Vagina (tissue), 2 donors: ENCODE results near the gene PARVG. TPM values are rescaled to one million over a fixed set of nuclear protein-coding genes. Genes with fewer than 3 reads are reported as not detected.

Experiments
- DNase-seq, 2 donors: peaks; one replicate each; pipeline ENCODE4 v3.0.0-alpha.2; 2017; ENCODE audit errors: extremely low spot score in 2 of 2
- H3K27ac ChIP-seq: fragments of 200-600 bp; sonication (generic); one replicate; pipeline ENCODE4 v1.5.1; 2019
- H3K27me3 ChIP-seq: fragments of 200-600 bp; sonication (generic); one replicate; pipeline ENCODE4 v1.5.1; 2019
- H3K36me3 ChIP-seq, 2 donors: fragments of 200-600 bp; sonication (generic); one replicate each; pipeline ENCODE4 v1.5.1; 2017 to 2019
- H3K4me1 ChIP-seq: fragments of 200-600 bp; sonication (generic); one replicate; pipeline ENCODE4 v1.5.1; 2019
- H3K4me3 ChIP-seq, 2 donors: fragments of 200-600 bp; sonication (generic); 1 replicate in 1 of 2; 2 replicates in 1 of 2; pipeline ENCODE4 v1.5.1; 2016 to 2019
- H3K9me3 ChIP-seq: fragments of 200-600 bp; sonication (generic); one replicate; pipeline ENCODE4 v1.5.1; 2019
- CTCF ChIP-seq, 3 experiments: fragments of 450-650 bp in 2 of 3; fragments of 200-600 bp in 1 of 3; sonication (generic) in 1 of 3; IDR thresholded peaks; one replicate each; pipeline ENCODE4 v1.5.1; 2017 to 2019; ENCODE audit warnings: antibody characterized with exemption in 3 of 3, mild to moderate bottlenecking in 2 of 3, moderate library complexity in 2 of 3
- POLR2A ChIP-seq, 2 donors: fragments of 450-650 bp; IDR thresholded peaks; one replicate each; pipeline ENCODE4 v1.6.1; 2017; ENCODE audit warnings: antibody characterized with exemption in 2 of 2, mild to moderate bottlenecking in 2 of 2, moderate library complexity in 2 of 2
- POLR2AphosphoS5 ChIP-seq, 2 donors: sonication (generic); formaldehyde crosslinking; IDR thresholded peaks; one replicate each; pipeline ENCODE4 v1.9.0; 2017; ENCODE audit warnings: antibody characterized with exemption in 2 of 2, mild to moderate bottlenecking in 2 of 2, low read depth in 1 of 2; ENCODE audit not compliant: insufficient read depth in 1 of 2
- intact Hi-C: fragments of 100-400 bp; cut with DNase I; formaldehyde crosslinking; loops from one replicate; pipeline ENCODE4 v1.15.1; 2023
- total RNA-seq: library from RNA; depleted of rRNA; stranded (reverse); fragments of >200 nt; gene quantifications from one replicate; pipeline ENCODE4 v1.2.3, GENCODE V29; 2016

Gene PARVG
- total RNA-seq, 1 donor from 2014 or later, result 29.5 TPM

- DNase-seq, result no peak
- TF ChIP-seq POLR2A (IDR thresholded peaks at IDR 0.05) (no peak), POLR2AphosphoS5 (IDR thresholded peaks at IDR 0.05; ENCODE audit: insufficient read depth in 1 of 2, low read depth in 1 of 2) (no peak), CTCF (IDR thresholded peaks at IDR 0.05) (no peak)
- no peak overlapping the region for H3K27ac ChIP-seq
- intact Hi-C loops, result no loop called here
- H3K9me3 ChIP-seq, result peaks cover 8% of the 10 kb centered on the region
- peaks cover 13% of the 10 kb centered on the region for H3K4me1 ChIP-seq
- H3K4me3 ChIP-seq, result no peak overlapping the region
- no peaks in the 10 kb centered on the region for H3K27me3 ChIP-seq
- peaks cover 0 to 30% of the 10 kb centered on the region in 2 donors for H3K36me3 ChIP-seq
These were observed 46.7 kb upstream of the PARVG start for GRCh38 chr22:44133901-44134571.

- no peak overlapping the region for H3K27ac ChIP-seq
- H3K36me3 ChIP-seq, result peaks cover 0 to 30% of the 10 kb centered on the region in 2 donors
- no peaks in the 10 kb centered on the region for H3K4me1 ChIP-seq
- TF ChIP-seq CTCF (IDR thresholded peaks at IDR 0.05), result no peak
- DNase-seq, result no peak
- intact Hi-C loops, result no loop called here
- peaks cover 8% of the 10 kb centered on the region for H3K9me3 ChIP-seq
- H3K27me3 ChIP-seq, result no peaks in the 10 kb centered on the region
- no peak overlapping the region for H3K4me3 ChIP-seq
These were observed 44.6 kb upstream of the PARVG start for GRCh38 chr22:44136112-44136511.

GRCh38 chr22:44136786-44137185 lies 43.9 kb upstream of the PARVG start:
- H3K27ac ChIP-seq, result no peak overlapping the region
- intact Hi-C loops, result no loop called here
- TF ChIP-seq POLR2AphosphoS5 (IDR thresholded peaks at IDR 0.05; ENCODE audit: insufficient read depth in 1 of 2, low read depth in 1 of 2) (no peak), CTCF (IDR thresholded peaks at IDR 0.05) (no peak)
- peaks cover 8% of the 10 kb centered on the region for H3K9me3 ChIP-seq
- H3K4me3 ChIP-seq, result no peak overlapping the region
- peaks cover 0 to 30% of the 10 kb centered on the region in 2 donors for H3K36me3 ChIP-seq
- H3K27me3 ChIP-seq, result no peaks in the 10 kb centered on the region
- DNase-seq, result no peak
- no peaks in the 10 kb centered on the region for H3K4me1 ChIP-seq

GRCh38 chr22:44137415-44137814 lies 43.3 kb upstream of the PARVG start:
- TF ChIP-seq POLR2A (IDR thresholded peaks at IDR 0.05) (no peak), POLR2AphosphoS5 (IDR thresholded peaks at IDR 0.05; ENCODE audit: insufficient read depth in 1 of 2, low read depth in 1 of 2) (no peak), CTCF (IDR thresholded peaks at IDR 0.05) (no peak)
- Histone ChIP-seq H3K36me3 (peaks cover 0 to 30% of the 10 kb centered on the region in 2 donors), H3K4me3 (no peak overlapping the region), H3K4me1 (no peaks in the 10 kb centered on the region), H3K27me3 (no peaks in the 10 kb centered on the region), H3K9me3 (peaks cover 8% of the 10 kb centered on the region), H3K27ac (no peak overlapping the region)
- no peak for DNase-seq
- intact Hi-C loops, result no loop called here

GRCh38 chr22:44139773-44140172 lies 41.0 kb upstream of the PARVG start:
- H3K36me3 ChIP-seq, result peaks cover 0 to 30% of the 10 kb centered on the region in 2 donors
- peaks cover 8% of the 10 kb centered on the region for H3K9me3 ChIP-seq
- H3K27me3 ChIP-seq, result no peaks in the 10 kb centered on the region
- H3K4me1 ChIP-seq, result no peaks in the 10 kb centered on the region
- H3K27ac ChIP-seq, result no peak overlapping the region
- H3K4me3 ChIP-seq, result no peak overlapping the region
- intact Hi-C loops, result no loop called here
- TF ChIP-seq POLR2A (IDR thresholded peaks at IDR 0.05) (no peak), CTCF (IDR thresholded peaks at IDR 0.05) (no peak), POLR2AphosphoS5 (IDR thresholded peaks at IDR 0.05; ENCODE audit: insufficient read depth in 1 of 2, low read depth in 1 of 2) (no peak)
- no peak for DNase-seq
